Mesendoderm (in vitro differentiated cells): ENCODE data around the gene CFH.
"Not testable (repeated sequence)": the region's sequence is repeated elsewhere in the genome, so short reads cannot be mapped to it uniquely, and the experiment has no call there.

Experiments used
- DNase-seq: peaks from one replicate; pipeline ENCODE4 v3.0.0; 2013
- H2AK5ac ChIP-seq: 2 replicates; pipeline ENCODE4 v1.6.1; 2013; ENCODE audit warnings: low read length, inconsistent platforms
- H2BK120ac ChIP-seq: 2 replicates; pipeline ENCODE4 v1.6.1; 2013; ENCODE audit warnings: low read depth, mild to moderate bottlenecking, low read length, moderate library complexity, mixed read lengths
- H2BK15ac ChIP-seq: replicated peaks from 2 replicates; pipeline ENCODE4 v1.6.1; 2013; ENCODE audit warnings: low read depth, mild to moderate bottlenecking, moderate library complexity
- H2BK5ac ChIP-seq: 2 replicates; pipeline ENCODE4 v1.6.1; 2013; ENCODE audit warnings: low read length, inconsistent platforms
- H3K18ac ChIP-seq: 2 replicates; pipeline ENCODE4 v1.6.1; 2013; ENCODE audit warnings: mild to moderate bottlenecking, low read length, mixed read lengths
- H3K23ac ChIP-seq: one replicate; pipeline ENCODE4 v1.6.1; 2013; ENCODE audit warnings: low read length
- H3K27ac ChIP-seq: 2 replicates; pipeline ENCODE4 v1.5.1; 2013; ENCODE audit warnings: low read depth, mild to moderate bottlenecking, inconsistent platforms, low read length, moderate library complexity
- H3K27me3 ChIP-seq: 2 replicates; pipeline ENCODE4 v1.6.1; 2013; ENCODE audit warnings: low read length, control low read depth, mild to moderate bottlenecking, inconsistent platforms; ENCODE audit not compliant: insufficient read depth, poor library complexity
- H3K36me3 ChIP-seq: 2 replicates; pipeline ENCODE4 v1.6.1; 2013; ENCODE audit warnings: low read length, inconsistent platforms; ENCODE audit not compliant: control insufficient read depth, insufficient read depth
- H3K4ac ChIP-seq: one replicate; pipeline ENCODE4 v1.6.1; 2013; ENCODE audit warnings: low read depth, mild to moderate bottlenecking, low read length, moderate library complexity
- H3K4me1 ChIP-seq: 2 replicates; pipeline ENCODE4 v1.6.1; 2013; ENCODE audit warnings: low read depth, low read length, inconsistent platforms; ENCODE audit not compliant: control insufficient read depth
- H3K4me2 ChIP-seq: 2 replicates; pipeline ENCODE4 v1.6.1; 2013; ENCODE audit warnings: low read length
- H3K4me3 ChIP-seq: 2 replicates; pipeline ENCODE4 v1.5.1; 2013; ENCODE audit warnings: mild to moderate bottlenecking, low read length
- H3K56ac ChIP-seq: one replicate; pipeline ENCODE4 v1.6.1; 2013; ENCODE audit warnings: low read length
- H3K79me1 ChIP-seq: 2 replicates; pipeline ENCODE4 v1.6.1; 2013; ENCODE audit warnings: low read length, inconsistent platforms
- H3K79me2 ChIP-seq: 2 replicates; pipeline ENCODE4 v1.6.1; 2013; ENCODE audit warnings: mild to moderate bottlenecking, low read length; ENCODE audit not compliant: control insufficient read depth, insufficient read depth
- H3K9ac ChIP-seq: 2 replicates; pipeline ENCODE4 v1.6.1; 2013; ENCODE audit warnings: low read length, inconsistent platforms
- H4K5ac ChIP-seq: one replicate; pipeline ENCODE4 v1.6.1; 2013; ENCODE audit warnings: low read length
- H4K8ac ChIP-seq: one replicate; pipeline ENCODE4 v1.6.1; 2013; ENCODE audit warnings: low read depth, mild to moderate bottlenecking, control low read depth, low read length, moderate library complexity
- WGBS: extraction: QIAGEN DNeasy Blood & Tissue Kit; methylation state at CpG from one replicate; pipeline ENCODE4 v1.1.7; 2013; ENCODE audit warnings: low lambda C conversion rate, missing lambda C conversion rate; ENCODE audit not compliant: insufficient coverage; ENCODE audit errors: extremely low coverage; 5-methylcytosine and 5-hydroxymethylcytosine counted together

Gene CFH

GRCh38 chr1:196639291-196639690, 12.6 kb upstream of the CFH start:
- H3K18ac ChIP-seq, H2BK5ac ChIP-seq, H3K36me3 ChIP-seq, H4K5ac ChIP-seq, H3K4me3 ChIP-seq, H3K56ac ChIP-seq, H3K4ac ChIP-seq, H3K4me1 ChIP-seq, H3K79me2 ChIP-seq, H2BK120ac ChIP-seq, H2AK5ac ChIP-seq, H3K23ac ChIP-seq, H4K8ac ChIP-seq, H3K79me1 ChIP-seq, H3K27ac ChIP-seq, H3K4me2 ChIP-seq, H3K27me3 ChIP-seq, H3K9ac ChIP-seq, H2BK15ac ChIP-seq: not testable (repeated sequence)
- WGBS: no CpG with 5 or more reads among the region's 5 CpGs
- peak; percentile 11 for DNase-seq

GRCh38 chr1:196640976-196641375, 10.9 kb upstream of the CFH start:
- H3K79me2 ChIP-seq: no peaks in the 10 kb centered on the region

GRCh38 chr1:196649990-196650389, 1.9 kb upstream of the CFH start:
- no peak overlapping the region for H3K56ac ChIP-seq
- no peak overlapping the region for H3K18ac ChIP-seq
- H3K4me2 ChIP-seq: no peak overlapping the region
- H3K4ac ChIP-seq: no peak overlapping the region
- H3K79me2 ChIP-seq: no peaks in the 10 kb centered on the region
- no peaks in the 10 kb centered on the region for H3K79me1 ChIP-seq
- no peak overlapping the region for H2BK15ac ChIP-seq
- H4K5ac ChIP-seq: no peak overlapping the region
- H4K8ac ChIP-seq: no peak overlapping the region
- DNase-seq: no peak
- H3K36me3 ChIP-seq: no peaks in the 10 kb centered on the region
- WGBS: no CpG with 5 or more reads among the region's 12 CpGs
- no peak overlapping the region for H3K23ac ChIP-seq
- H3K27me3 ChIP-seq: no peaks in the 10 kb centered on the region
- H3K4me1 ChIP-seq: no peaks in the 10 kb centered on the region
- no peak overlapping the region for H2AK5ac ChIP-seq
- H2BK5ac ChIP-seq: no peak overlapping the region
- no peak overlapping the region for H3K9ac ChIP-seq
- no peak overlapping the region for H3K27ac ChIP-seq
- H2BK120ac ChIP-seq: no peak overlapping the region
- no peak overlapping the region for H3K4me3 ChIP-seq

More at GRCh38 chr1:196640976-196641375, 10.9 kb upstream of the CFH start:
- no peak overlapping the region for H3K4me2 ChIP-seq
- no peaks in the 10 kb centered on the region for H3K27me3 ChIP-seq
- no peak overlapping the region for H4K5ac ChIP-seq
- no peak for DNase-seq
- no peak overlapping the region for H3K4me3 ChIP-seq
- H3K56ac ChIP-seq: no peak overlapping the region
- no peaks in the 10 kb centered on the region for H3K4me1 ChIP-seq
- no peak overlapping the region for H2BK15ac ChIP-seq
- no peaks in the 10 kb centered on the region for H3K36me3 ChIP-seq
- H2BK120ac ChIP-seq: no peak overlapping the region
- no CpG with 5 or more reads among the region's 1 CpG for WGBS
- H4K8ac ChIP-seq: no peak overlapping the region
- no peak overlapping the region for H3K9ac ChIP-seq
- no peak overlapping the region for H3K18ac ChIP-seq
- no peak overlapping the region for H2AK5ac ChIP-seq
- no peak overlapping the region for H3K4ac ChIP-seq
- H3K27ac ChIP-seq: no peak overlapping the region
- no peak overlapping the region for H3K23ac ChIP-seq
- H2BK5ac ChIP-seq: no peak overlapping the region
- H3K79me1 ChIP-seq: no peaks in the 10 kb centered on the region

DNA sequence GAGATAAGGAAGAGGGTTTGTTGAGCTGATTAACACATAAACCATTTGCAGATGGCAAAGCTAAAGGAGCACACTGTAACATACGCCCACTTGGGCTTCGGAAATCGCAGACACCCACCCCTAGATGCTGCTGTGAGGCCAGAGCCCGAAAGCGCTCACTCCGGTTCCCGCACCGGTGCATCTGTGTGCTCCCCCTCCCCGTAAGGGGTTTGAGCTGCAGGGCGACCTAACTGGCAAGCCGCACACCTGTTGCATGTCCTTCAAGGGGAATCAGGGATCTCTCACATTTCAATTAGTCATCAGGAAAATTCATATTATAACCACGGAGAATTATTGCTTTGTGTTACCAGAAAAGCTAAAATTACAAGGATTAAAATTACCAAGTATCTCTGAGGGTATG, 1.4 kb upstream of the CFH start:
- H3K36me3 ChIP-seq: no peaks in the 10 kb centered on the region
- no peak overlapping the region for H3K18ac ChIP-seq
- no peak overlapping the region for H2AK5ac ChIP-seq
- H3K4ac ChIP-seq: no peak overlapping the region
- H4K5ac ChIP-seq: no peak overlapping the region
- WGBS: no CpG with 5 or more reads among the region's 12 CpGs
- no peak overlapping the region for H3K4me3 ChIP-seq
- no peak overlapping the region for H3K9ac ChIP-seq
- no peak overlapping the region for H3K56ac ChIP-seq
- H4K8ac ChIP-seq: no peak overlapping the region
- no peak overlapping the region for H3K27ac ChIP-seq
- H3K79me1 ChIP-seq: no peaks in the 10 kb centered on the region
- no peaks in the 10 kb centered on the region for H3K79me2 ChIP-seq
- no peak overlapping the region for H2BK15ac ChIP-seq
- H2BK5ac ChIP-seq: no peak overlapping the region
- no peak overlapping the region for H3K23ac ChIP-seq
- H3K4me1 ChIP-seq: no peaks in the 10 kb centered on the region
- peak; percentile 16 for DNase-seq
- H3K27me3 ChIP-seq: no peaks in the 10 kb centered on the region
- H2BK120ac ChIP-seq: no peak overlapping the region
- no peak overlapping the region for H3K4me2 ChIP-seq

GRCh38 chr1:196651079-196651478, 764 bp upstream of the CFH start:
- Histone ChIP-seq H2AK5ac (no peak overlapping the region), H3K9ac (no peak overlapping the region), H4K5ac (no peak overlapping the region), H3K4me1 (no peaks in the 10 kb centered on the region), H3K4ac (no peak overlapping the region), H2BK15ac (no peak overlapping the region), H3K27ac (no peak overlapping the region), H2BK5ac (no peak overlapping the region), H4K8ac (no peak overlapping the region), H3K4me3 (no peak overlapping the region), H3K79me2 (no peaks in the 10 kb centered on the region), H3K4me2 (no peak overlapping the region), H3K36me3 (no peaks in the 10 kb centered on the region), H2BK120ac (no peak overlapping the region), H3K23ac (no peak overlapping the region), H3K79me1 (no peaks in the 10 kb centered on the region), H3K56ac (no peak overlapping the region), H3K18ac (no peak overlapping the region), H3K27me3 (no peaks in the 10 kb centered on the region)
- DNase-seq: no peak
- no CpG with 5 or more reads among the region's 3 CpGs for WGBS

DNA sequence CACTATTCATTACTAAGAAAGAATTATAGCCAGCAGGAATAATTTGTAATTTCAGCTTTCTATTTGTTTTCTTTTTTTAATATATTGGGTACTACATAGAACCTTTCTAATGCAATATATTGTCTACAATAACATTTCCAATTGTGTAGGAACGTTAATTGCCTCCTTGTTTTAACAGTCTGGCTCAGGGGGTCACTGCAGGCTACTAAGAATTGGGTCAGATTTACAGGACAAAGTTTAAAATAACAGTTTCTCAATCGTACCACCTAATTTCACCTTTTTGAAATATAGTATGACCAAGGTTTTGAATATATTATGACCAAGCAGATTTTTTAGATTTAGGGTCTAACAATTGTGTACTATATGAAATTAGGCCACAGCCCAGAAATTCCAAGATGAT, 2.4 kb downstream of the CFH start:
- Histone ChIP-seq H3K27ac (no peak overlapping the region), H3K79me1 (no peaks in the 10 kb centered on the region), H3K4me2 (no peak overlapping the region), H3K27me3 (no peaks in the 10 kb centered on the region), H2BK15ac (no peak overlapping the region), H4K5ac (no peak overlapping the region), H3K56ac (no peak overlapping the region), H2AK5ac (no peak overlapping the region), H2BK120ac (no peak overlapping the region), H3K4me1 (no peaks in the 10 kb centered on the region), H3K23ac (no peak overlapping the region), H3K4ac (no peak overlapping the region), H4K8ac (no peak overlapping the region), H3K36me3 (no peaks in the 10 kb centered on the region), H2BK5ac (no peak overlapping the region), H3K79me2 (no peaks in the 10 kb centered on the region), H3K4me3 (no peak overlapping the region), H3K9ac (no peak overlapping the region), H3K18ac (no peak overlapping the region)
- DNase-seq: no peak
- no CpG with 5 or more reads among the region's 2 CpGs for WGBS
